Prostate gland (tissue), 2 donors: Measurements from ENCODE around the gene PTPRCAP. TPM values are rescaled to one million over a fixed set of nuclear protein-coding genes. Genes with fewer than 3 reads are reported as not detected.

Experiments
- DNase-seq: peaks from one replicate; pipeline ENCODE4 v3.0.0-alpha.2; 2019; ENCODE audit warnings: low spot score
- H3K27ac ChIP-seq, 2 donors: fragments of 200-600 bp; sonication (generic); 2 replicates each; pipeline ENCODE4 v1.5.1; 2017 to 2019
- H3K27me3 ChIP-seq: fragments of 200-600 bp; sonication (generic); replicated peaks from 2 replicates; pipeline ENCODE4 v1.5.1; 2019; ENCODE audit not compliant: insufficient read depth
- H3K36me3 ChIP-seq, 2 donors: fragments of 200-600 bp; sonication (generic); 1 replicate in 1 of 2; 2 replicates in 1 of 2; pipeline versions ENCODE4 v1.5.1 to v1.8.1; 2017 to 2019
- H3K4me1 ChIP-seq: fragments of 200-600 bp; sonication (generic); replicated peaks from 2 replicates; pipeline ENCODE4 v1.5.1; 2019
- H3K4me3 ChIP-seq, 2 donors: fragments of 200-600 bp; sonication (generic); 2 replicates each; pipeline ENCODE4 v1.5.1; 2017 to 2019
- H3K9me3 ChIP-seq: fragments of 200-600 bp; sonication (generic); 2 replicates; pipeline ENCODE4 v1.5.1; 2017
- CTCF ChIP-seq, 4 experiments: fragments of 200-600 bp in 2 of 4; fragments of 450-650 bp in 2 of 4; sonication (generic) in 2 of 4; IDR thresholded peaks; 1 replicate in 3 of 4; 2 replicates in 1 of 4; pipeline ENCODE4 v1.5.1; 2016 to 2019; ENCODE audit warnings: antibody characterized with exemption in 4 of 4, mild to moderate bottlenecking in 2 of 4, moderate library complexity in 2 of 4
- POLR2A ChIP-seq: fragments of 450-650 bp; IDR thresholded peaks from one replicate; pipeline ENCODE4 v1.6.1; 2016; ENCODE audit warnings: antibody characterized with exemption, mild to moderate bottlenecking
- POLR2AphosphoS5 ChIP-seq: sonication (generic); formaldehyde crosslinking; IDR thresholded peaks from one replicate; pipeline ENCODE4 v1.6.1; 2017; ENCODE audit warnings: antibody characterized with exemption
- WGBS: methylation state at CpG from one replicate; pipeline ENCODE4 v1.1.5; 2018; 5-methylcytosine and 5-hydroxymethylcytosine counted together
- intact Hi-C: fragments of 100-400 bp; cut with DNase I; formaldehyde crosslinking; loops from one replicate; pipeline ENCODE4 v1.14.2; 2022
- total RNA-seq, 2 donors: library from RNA; depleted of rRNA; stranded (reverse); fragments of >200 nt; gene quantifications; one replicate each; pipeline ENCODE4 v1.1.0, GENCODE V29; 2016

PTPRCAP gene
- total RNA-seq, 2 donors from 2014 or later: 2.9 to 5.9 TPM

GRCh38 chr11:67410369-67410831 is 27.1 kb downstream of the PTPRCAP start:
- H3K36me3 ChIP-seq: no peaks in the 10 kb centered on the region
- no peak for TF ChIP-seq POLR2AphosphoS5
- TF ChIP-seq CTCF (IDR thresholded peaks at IDR 0.05): no peak
- H3K9me3 ChIP-seq: no peaks in the 10 kb centered on the region
- WGBS: 54% methylated on average over 15 of the region's 15 CpGs
- no peaks in the 10 kb centered on the region for H3K4me1 ChIP-seq
- intact Hi-C loops: no loop called here
- no peaks in the 10 kb centered on the region for H3K27me3 ChIP-seq
- no peak for DNase-seq
- H3K4me3 ChIP-seq: no peak overlapping the region
- no peak overlapping the region for H3K27ac ChIP-seq

- Histone ChIP-seq H3K36me3 (no peaks in the 10 kb centered on the region), H3K9me3 (no peaks in the 10 kb centered on the region), H3K4me1 (no peaks in the 10 kb centered on the region), H3K27ac (no peak overlapping the region), H3K27me3 (no peaks in the 10 kb centered on the region), H3K4me3 (no peak overlapping the region)
- DNase-seq: no peak
- 28% methylated on average over 13 of the region's 13 CpGs for WGBS
- no peak for TF ChIP-seq POLR2AphosphoS5
- no peak for TF ChIP-seq POLR2A
- TF ChIP-seq CTCF (IDR thresholded peaks at IDR 0.05): no peak
- intact Hi-C loops: no loop called here
These were observed 27.6 kb downstream of the PTPRCAP start for GRCh38 chr11:67409781-67410368.

- no peaks in the 10 kb centered on the region for H3K36me3 ChIP-seq
- H3K27me3 ChIP-seq: no peaks in the 10 kb centered on the region
- DNase-seq: no peak
- no peaks in the 10 kb centered on the region for H3K4me1 ChIP-seq
- WGBS: 75% methylated on average over 11 of the region's 24 CpGs
- no peaks in the 10 kb centered on the region for H3K9me3 ChIP-seq
- no peak for TF ChIP-seq POLR2A
- intact Hi-C loops: no loop called here
- no peak overlapping the region for H3K4me3 ChIP-seq
- H3K27ac ChIP-seq: no peak overlapping the region
These were observed 28.2 kb downstream of the PTPRCAP start for GRCh38 chr11:67409261-67409666.

- H3K36me3 ChIP-seq: no peaks in the 10 kb centered on the region
- no peaks in the 10 kb centered on the region for H3K4me1 ChIP-seq
- no peak for DNase-seq
- 74% methylated on average over 18 of the region's 18 CpGs for WGBS
- no peak overlapping the region for H3K4me3 ChIP-seq
- TF ChIP-seq POLR2AphosphoS5 (no peak), POLR2A (no peak), CTCF (IDR thresholded peaks at IDR 0.05) (no peak)
- H3K27me3 ChIP-seq: no peaks in the 10 kb centered on the region
- H3K27ac ChIP-seq: no peak overlapping the region
- intact Hi-C loops: no loop called here
- H3K9me3 ChIP-seq: no peaks in the 10 kb centered on the region
These were observed 28.9 kb downstream of the PTPRCAP start for GRCh38 chr11:67408437-67409200.

GRCh38 chr11:67407688-67408163 is 29.8 kb downstream of the PTPRCAP start:
- TF ChIP-seq CTCF (IDR thresholded peaks at IDR 0.05): no peak
- TF ChIP-seq POLR2AphosphoS5: no peak
- no peak for TF ChIP-seq POLR2A
- Histone ChIP-seq H3K4me3 (no peak overlapping the region), H3K36me3 (no peaks in the 10 kb centered on the region), H3K4me1 (no peaks in the 10 kb centered on the region), H3K27ac (no peak overlapping the region), H3K9me3 (no peaks in the 10 kb centered on the region), H3K27me3 (no peaks in the 10 kb centered on the region)
- DNase-seq: no peak
- intact Hi-C loops: no loop called here
- 60% methylated on average over 12 of the region's 12 CpGs for WGBS
